Lung (tissue), 12 donors: Measurements from ENCODE around the gene TGFBR1. TPM values are rescaled to one million over a fixed set of nuclear protein-coding genes. Genes with fewer than 3 reads are reported as not detected.

Experiments
- ATAC-seq: fragments of 200-7000 bp; cut with Tn5 transposase; one replicate; pipeline ENCODE4 v1.9.1; 2020; ENCODE audit warnings: moderate number of reproducible peaks; ENCODE audit not compliant: insufficient read depth, low FRiP score
- DNase-seq, 3 donors: peaks; one replicate each; pipeline ENCODE4 v3.0.0-alpha.2; 2013 to 2017
- H3K27ac ChIP-seq, 2 donors: one replicate each; pipeline ENCODE4 v1.5.1; 2013; ENCODE audit warnings: mild to moderate bottlenecking in 2 of 2, moderate library complexity in 2 of 2, control low read depth in 1 of 2, inconsistent platforms in 1 of 2, low read depth in 1 of 2, low read length in 1 of 2
- H3K27me3 ChIP-seq, 3 donors: one replicate each; pipeline ENCODE4 v1.5.1; 2013; ENCODE audit warnings: low read length in 2 of 3; ENCODE audit not compliant: control insufficient read depth in 3 of 3, insufficient read depth in 3 of 3
- H3K36me3 ChIP-seq, 4 donors: one replicate each; pipeline ENCODE4 v1.5.1; 2013; ENCODE audit warnings: low read length in 4 of 4, mild to moderate bottlenecking in 1 of 4, moderate library complexity in 1 of 4; ENCODE audit not compliant: control insufficient read depth in 4 of 4, insufficient read depth in 4 of 4
- H3K4me1 ChIP-seq, 5 donors: one replicate each; pipeline ENCODE4 v1.5.1; 2013; ENCODE audit warnings: low read length in 5 of 5, mild to moderate bottlenecking in 2 of 5, moderate library complexity in 1 of 5; ENCODE audit not compliant: control insufficient read depth in 5 of 5, insufficient read depth in 5 of 5
- H3K4me3 ChIP-seq: one replicate; pipeline ENCODE4 v1.5.1; 2013; ENCODE audit warnings: mild to moderate bottlenecking, control low read depth, moderate library complexity
- H3K9ac ChIP-seq, 2 donors: one replicate each; pipeline ENCODE4 v1.5.1; 2013; ENCODE audit warnings: low read length in 2 of 2, control low read depth in 1 of 2; ENCODE audit not compliant: insufficient read depth in 1 of 2
- H3K9me3 ChIP-seq, 4 donors: one replicate each; pipeline ENCODE4 v1.5.1; 2013; ENCODE audit warnings: low read length in 3 of 4, mild to moderate bottlenecking in 1 of 4, moderate library complexity in 1 of 4; ENCODE audit not compliant: control insufficient read depth in 4 of 4, insufficient read depth in 3 of 4
- WGBS, 2 donors: extraction: QIAGEN DNeasy Blood & Tissue Kit; methylation state at CpG; one replicate each; pipeline ENCODE4 v1.1.7; 2013; 5-methylcytosine and 5-hydroxymethylcytosine counted together
- polyA plus RNA-seq, 2 donors: library from polyadenylated mRNA; stranded (reverse); fragments of 200-250 nt; gene quantifications; one replicate each; pipeline ENCODE4 v1.2.1, GENCODE V29; 2013
- total RNA-seq, 2 donors: library from RNA; depleted of rRNA in 1 of 2; stranded (reverse); fragments of >200 nt in 1 of 2; gene quantifications; one replicate each; pipeline ENCODE4 v1.2.1, GENCODE V29; 2014 to 2021
- TF ChIP-seq, protein P1 (sequence below): IDR thresholded peaks from 2 replicates; pipeline ENCODE4 v1.5.1; 2012; ENCODE audit warnings: mild to moderate bottlenecking; ENCODE audit errors: control extremely low read depth, extremely low read depth
- donor health status: control.
- donor health status: control.
- donor health status: Bipolar disorder and iron deficiency.
- donor health status: healthy.
- donor health status: DM: yes; HTN: yes; CAD: no.

TGFBR1 gene
- total and polyA plus RNA-seq, 4 donors, result 14.2 to 73.2 (median 28.9) TPM

DNA sequence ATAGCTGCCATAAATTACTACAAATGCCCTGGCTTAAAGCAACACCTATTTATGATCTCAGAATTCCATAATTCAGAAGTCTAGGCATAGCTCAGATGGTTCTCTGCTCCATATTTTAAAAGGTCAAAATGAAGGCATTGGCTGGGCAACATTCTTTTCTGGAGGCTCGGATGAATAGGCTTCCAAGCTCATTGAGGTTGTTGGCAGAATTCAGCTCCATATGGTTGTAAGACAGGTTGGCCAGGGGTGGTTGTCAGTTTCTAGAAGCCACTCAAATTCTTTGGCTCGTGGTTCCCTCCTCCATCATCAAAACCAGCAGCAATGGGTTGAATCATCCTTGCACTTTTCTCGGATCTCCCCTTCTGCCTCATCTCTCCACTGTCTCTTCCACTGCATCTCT lies 49.4 kb downstream of the TGFBR1 start:
- Histone ChIP-seq H3K9ac (no peak overlapping the region), H3K36me3 (peaks cover 0 to 5% (median 3%) of the 10 kb centered on the region in 4 donors), H3K4me1 (peaks cover 0 to under 1% (median 0%) of the 10 kb centered on the region in 5 donors), H3K9me3 (no peaks in the 10 kb centered on the region), H3K4me3 (no peak overlapping the region), H3K27me3 (peaks cover 0 to 2% (median 2%) of the 10 kb centered on the region in 3 donors), H3K27ac (no peak overlapping the region)
- no peak for ATAC-seq
- TF ChIP-seq, protein P1, sequence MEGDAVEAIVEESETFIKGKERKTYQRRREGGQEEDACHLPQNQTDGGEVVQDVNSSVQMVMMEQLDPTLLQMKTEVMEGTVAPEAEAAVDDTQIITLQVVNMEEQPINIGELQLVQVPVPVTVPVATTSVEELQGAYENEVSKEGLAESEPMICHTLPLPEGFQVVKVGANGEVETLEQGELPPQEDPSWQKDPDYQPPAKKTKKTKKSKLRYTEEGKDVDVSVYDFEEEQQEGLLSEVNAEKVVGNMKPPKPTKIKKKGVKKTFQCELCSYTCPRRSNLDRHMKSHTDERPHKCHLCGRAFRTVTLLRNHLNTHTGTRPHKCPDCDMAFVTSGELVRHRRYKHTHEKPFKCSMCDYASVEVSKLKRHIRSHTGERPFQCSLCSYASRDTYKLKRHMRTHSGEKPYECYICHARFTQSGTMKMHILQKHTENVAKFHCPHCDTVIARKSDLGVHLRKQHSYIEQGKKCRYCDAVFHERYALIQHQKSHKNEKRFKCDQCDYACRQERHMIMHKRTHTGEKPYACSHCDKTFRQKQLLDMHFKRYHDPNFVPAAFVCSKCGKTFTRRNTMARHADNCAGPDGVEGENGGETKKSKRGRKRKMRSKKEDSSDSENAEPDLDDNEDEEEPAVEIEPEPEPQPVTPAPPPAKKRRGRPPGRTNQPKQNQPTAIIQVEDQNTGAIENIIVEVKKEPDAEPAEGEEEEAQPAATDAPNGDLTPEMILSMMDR, result no peak
- DNase-seq, result no peak
- WGBS, 2 donors, result 70 to 75% methylated on average over 3 of the region's 3 CpGs

DNA sequence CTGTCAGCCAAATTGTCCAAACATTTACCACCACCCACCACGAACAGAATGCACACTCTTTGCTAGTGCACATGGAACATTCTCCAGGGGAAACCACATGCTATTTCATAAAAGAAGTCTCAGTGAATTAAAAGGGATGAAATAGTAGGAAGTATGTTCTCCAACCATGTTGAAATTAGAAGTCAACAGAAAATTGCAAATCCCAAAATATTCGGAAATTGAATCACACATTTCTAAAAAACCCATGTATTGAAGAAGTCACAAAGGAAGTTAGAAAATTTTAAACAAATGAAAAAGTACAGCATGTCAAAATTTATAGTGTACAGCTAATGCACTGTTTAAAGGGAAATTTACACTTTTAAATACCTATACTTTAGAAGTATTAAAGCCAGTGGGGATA lies 50.8 kb downstream of the TGFBR1 start:
- Histone ChIP-seq H3K27me3 (peaks cover 0 to 2% (median 2%) of the 10 kb centered on the region in 3 donors), H3K4me3 (no peak overlapping the region), H3K9me3 (no peaks in the 10 kb centered on the region), H3K27ac (no peak overlapping the region), H3K4me1 (peaks cover 0 to 5% (median 0%) of the 10 kb centered on the region in 5 donors), H3K9ac (no peak overlapping the region), H3K36me3 (peaks cover 0 to 5% (median 3%) of the 10 kb centered on the region in 4 donors)
- ATAC-seq (no peak), DNase-seq (no peak)
- WGBS, 2 donors, result 52 to 63% methylated on average over 2 of the region's 2 CpGs
- TF ChIP-seq, protein P1, result no peak

DNA sequence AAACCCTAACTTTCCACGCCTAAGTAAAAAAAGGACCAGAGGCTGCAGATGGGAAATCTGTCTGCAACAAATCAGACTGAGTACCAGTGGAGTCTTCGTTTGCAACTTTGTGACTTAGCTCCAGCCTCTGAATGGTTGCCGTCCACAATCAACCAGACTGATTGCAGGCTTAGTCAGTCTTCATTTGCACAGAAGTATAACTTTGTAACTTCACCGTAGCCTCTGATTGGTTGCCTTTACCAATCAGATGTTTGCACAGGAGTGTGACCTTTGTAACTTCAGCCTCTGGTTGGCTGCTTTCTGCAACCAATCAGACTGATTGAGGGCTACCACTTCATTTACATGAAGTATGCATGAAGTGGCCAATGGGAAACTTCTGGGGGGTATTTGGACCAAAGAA lies 53.7 kb downstream of the TGFBR1 start:
- no peak for ATAC-seq
- Histone ChIP-seq H3K4me3 (no peak overlapping the region), H3K9ac (no peak overlapping the region), H3K27me3 (peaks cover 0 to 2% (median 2%) of the 10 kb centered on the region in 3 donors), H3K9me3 (no peaks in the 10 kb centered on the region), H3K27ac (no peak overlapping the region), H3K4me1 (peaks cover 0 to 5% (median 0%) of the 10 kb centered on the region in 5 donors), H3K36me3 (no peaks in the 10 kb centered on the region)
- DNase-seq, result no peak
- 76 to 87% methylated on average over 4 of the region's 4 CpGs for WGBS, 2 donors
- TF ChIP-seq, protein P1, result no peak

DNA sequence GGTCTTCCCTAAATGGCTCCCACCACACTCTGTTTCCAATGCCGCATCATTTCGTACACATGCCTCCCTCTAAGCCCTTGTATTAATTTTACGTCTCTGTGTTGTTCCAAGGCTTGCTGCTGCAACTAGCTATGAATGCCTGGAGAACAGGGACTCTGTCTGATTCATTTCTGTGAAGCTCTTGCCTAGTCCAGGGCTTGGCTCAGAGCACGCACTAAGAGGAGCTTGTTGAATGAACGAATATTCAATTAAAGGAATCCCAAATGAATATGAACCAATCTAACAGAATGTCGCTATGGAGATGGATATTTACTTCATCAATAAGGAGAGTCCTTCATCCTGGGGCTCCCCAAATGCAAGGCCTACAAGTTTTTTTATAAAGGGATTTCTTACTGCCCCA lies 55.3 kb downstream of the TGFBR1 start:
- H3K4me1 ChIP-seq, result peaks cover 0 to 5% (median 0%) of the 10 kb centered on the region in 5 donors
- 95 to 98% methylated on average over 6 of the region's 6 CpGs for WGBS, 2 donors
- DNase-seq (no peak), ATAC-seq (no peak)
- peaks cover 0 to 2% (median 2%) of the 10 kb centered on the region in 3 donors for H3K27me3 ChIP-seq
- H3K36me3 ChIP-seq, result no peaks in the 10 kb centered on the region
- no peak overlapping the region for H3K4me3 ChIP-seq
- no peak overlapping the region for H3K9ac ChIP-seq
- H3K9me3 ChIP-seq, result no peaks in the 10 kb centered on the region
- TF ChIP-seq, protein P1, result no peak
- H3K27ac ChIP-seq, result no peak overlapping the region
